Suprapubic skin (tissue), 3 donors: ENCODE results near the gene ZNF2.

Source experiments
- POLR2A ChIP-seq, 2 donors: fragments of 450-650 bp; IDR thresholded peaks; one replicate each; pipeline ENCODE4 v1.6.1; 2017; ENCODE audit warnings: antibody characterized with exemption in 2 of 2, mild to moderate bottlenecking in 2 of 2, moderate library complexity in 2 of 2
- TF ChIP-seq, protein P1 (sequence below), 2 donors: fragments of 200-600 bp in 1 of 2; fragments of 450-650 bp in 1 of 2; sonication (generic) in 1 of 2; IDR thresholded peaks; one replicate each; pipeline ENCODE4 v1.5.1; 2016 to 2019; ENCODE audit warnings: antibody characterized with exemption in 2 of 2, mild to moderate bottlenecking in 1 of 2, moderate library complexity in 1 of 2

DNA sequence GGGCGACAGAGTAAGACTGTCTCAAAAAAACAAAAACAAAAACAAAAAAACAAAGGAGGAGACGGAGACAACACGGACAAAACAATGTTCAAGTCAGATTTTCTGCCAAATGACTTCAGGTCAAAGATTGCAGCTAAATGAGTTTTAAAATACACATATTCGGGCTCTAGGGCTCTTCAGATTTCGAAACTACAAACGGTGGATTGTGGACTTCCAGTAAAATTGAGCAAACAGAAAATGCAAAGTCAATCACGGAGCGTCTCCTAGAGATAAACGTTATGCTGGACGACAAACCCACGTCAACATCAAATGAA, 44.6 kb upstream of the ZNF2 start:
- TF ChIP-seq, protein P1, sequence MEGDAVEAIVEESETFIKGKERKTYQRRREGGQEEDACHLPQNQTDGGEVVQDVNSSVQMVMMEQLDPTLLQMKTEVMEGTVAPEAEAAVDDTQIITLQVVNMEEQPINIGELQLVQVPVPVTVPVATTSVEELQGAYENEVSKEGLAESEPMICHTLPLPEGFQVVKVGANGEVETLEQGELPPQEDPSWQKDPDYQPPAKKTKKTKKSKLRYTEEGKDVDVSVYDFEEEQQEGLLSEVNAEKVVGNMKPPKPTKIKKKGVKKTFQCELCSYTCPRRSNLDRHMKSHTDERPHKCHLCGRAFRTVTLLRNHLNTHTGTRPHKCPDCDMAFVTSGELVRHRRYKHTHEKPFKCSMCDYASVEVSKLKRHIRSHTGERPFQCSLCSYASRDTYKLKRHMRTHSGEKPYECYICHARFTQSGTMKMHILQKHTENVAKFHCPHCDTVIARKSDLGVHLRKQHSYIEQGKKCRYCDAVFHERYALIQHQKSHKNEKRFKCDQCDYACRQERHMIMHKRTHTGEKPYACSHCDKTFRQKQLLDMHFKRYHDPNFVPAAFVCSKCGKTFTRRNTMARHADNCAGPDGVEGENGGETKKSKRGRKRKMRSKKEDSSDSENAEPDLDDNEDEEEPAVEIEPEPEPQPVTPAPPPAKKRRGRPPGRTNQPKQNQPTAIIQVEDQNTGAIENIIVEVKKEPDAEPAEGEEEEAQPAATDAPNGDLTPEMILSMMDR (IDR thresholded peaks at IDR 0.05): no peak
- TF ChIP-seq POLR2A (IDR thresholded peaks at IDR 0.05): no peak
